Activated T-cell treated with anti-CD3 and anti-CD28 coated beads for 4 hours (primary cell): ENCODE data around the gene MZT2B.
"Not testable (repeated sequence)": the region's sequence is repeated elsewhere in the genome, so short reads cannot be mapped to it uniquely, and the experiment has no call there.

Experiments
- DNase-seq: peaks from one replicate; pipeline ENCODE4 v3.0.0-alpha.2; 2020

MZT2B gene

GRCh38 chr2:130152816-130153595, 29.1 kb upstream of the MZT2B start:
- no peak for DNase-seq

- DNase-seq = not testable (repeated sequence)
Measured at GRCh38 chr2:130153721-130154422, 28.2 kb upstream of the MZT2B start.

GRCh38 chr2:130154423-130154770, 27.7 kb upstream of the MZT2B start:
- not testable (repeated sequence) for DNase-seq

- no peak for DNase-seq
Measured at GRCh38 chr2:130154773-130155765, 27.0 kb upstream of the MZT2B start.

GRCh38 chr2:130155956-130156623, 26.0 kb upstream of the MZT2B start:
- not testable (repeated sequence) for DNase-seq

GRCh38 chr2:130156624-130157004, 25.4 kb upstream of the MZT2B start:
- no peak for DNase-seq

GRCh38 chr2:130157354-130157753, 24.7 kb upstream of the MZT2B start:
- DNase-seq = not testable (repeated sequence)

- not testable (repeated sequence) for DNase-seq
Measured at GRCh38 chr2:130157825-130158514, 24.1 kb upstream of the MZT2B start.

- DNase-seq = no peak
Measured at GRCh38 chr2:130158631-130159030, 23.4 kb upstream of the MZT2B start.

- not testable (repeated sequence) for DNase-seq
Measured at GRCh38 chr2:130159376-130159775, 22.7 kb upstream of the MZT2B start.

- no peak for DNase-seq
Measured at GRCh38 chr2:130160131-130160530, 21.9 kb upstream of the MZT2B start.

GRCh38 chr2:130160838-130161705, 21.0 kb upstream of the MZT2B start:
- DNase-seq = not testable (repeated sequence)

GRCh38 chr2:130162486-130162885, 19.6 kb upstream of the MZT2B start:
- DNase-seq = not testable (repeated sequence)

GRCh38 chr2:130162968-130163367, 19.1 kb upstream of the MZT2B start:
- no peak for DNase-seq

- DNase-seq = no peak
Measured at GRCh38 chr2:130165293-130166016, 16.6 kb upstream of the MZT2B start.

- not testable (repeated sequence) for DNase-seq
Measured at GRCh38 chr2:130166611-130167010, 15.5 kb upstream of the MZT2B start.

GRCh38 chr2:130169163-130169562, 12.9 kb upstream of the MZT2B start:
- not testable (repeated sequence) for DNase-seq

GRCh38 chr2:130169896-130170295, 12.2 kb upstream of the MZT2B start:
- DNase-seq = no peak

- DNase-seq = not testable (repeated sequence)
Measured at GRCh38 chr2:130174866-130175265, 7.2 kb upstream of the MZT2B start.
